HG02588 (cell line): ENCODE results near the gene UGT2B17.

Experiments
- ATAC-seq: cut with Tn5 transposase; IDR thresholded peaks from one replicate; pipeline ENCODE4 v1.9.1; 2021; ENCODE audit warnings: mild to moderate bottlenecking, moderate library complexity; ENCODE audit not compliant: unreplicated experiment

UGT2B17 gene

GRCh38 chr4:68489338-68489737, 86.8 kb downstream of the UGT2B17 start:
- no peak for ATAC-seq
